PFSK-1 (cell line): ENCODE results near the gene HIRA.

Experiments
- FOXP2 ChIP-seq: optimal IDR thresholded peaks from 2 replicates; pipeline ENCODE3; 2011; ENCODE audit warnings: borderline replicate concordance, control low read depth, inconsistent platforms; ENCODE audit not compliant: insufficient read depth; ENCODE audit errors: extremely low read length, extremely low read depth
- POLR2AphosphoS5 ChIP-seq: IDR thresholded peaks from 2 replicates; pipeline ENCODE4 v1.6.1; 2012; ENCODE audit warnings: low read depth, mild to moderate bottlenecking, control low read depth, low read length, moderate library complexity
- SIN3A ChIP-seq: IDR thresholded peaks from 2 replicates; pipeline ENCODE4 v1.6.1; 2012; ENCODE audit warnings: mild to moderate bottlenecking, low read length, moderate library complexity, borderline replicate concordance; ENCODE audit not compliant: insufficient read depth
- TAF1 ChIP-seq: IDR thresholded peaks from 2 replicates; pipeline ENCODE4 v1.6.1; 2012; ENCODE audit warnings: low read length, control low read depth, borderline replicate concordance; ENCODE audit not compliant: insufficient read depth
- TF ChIP-seq, protein P1 (sequence below), 2 experiments: IDR thresholded peaks; 2 replicates each; pipeline versions ENCODE4 v1.6.1 to v1.8.0; 2011 to 2012; ENCODE audit warnings: low read depth in 2 of 2, low read length in 2 of 2, control low read depth in 1 of 2, inconsistent platforms in 1 of 2, mild to moderate bottlenecking in 1 of 2, moderate library complexity in 1 of 2; ENCODE audit not compliant: insufficient read depth in 1 of 2

HIRA gene

DNA sequence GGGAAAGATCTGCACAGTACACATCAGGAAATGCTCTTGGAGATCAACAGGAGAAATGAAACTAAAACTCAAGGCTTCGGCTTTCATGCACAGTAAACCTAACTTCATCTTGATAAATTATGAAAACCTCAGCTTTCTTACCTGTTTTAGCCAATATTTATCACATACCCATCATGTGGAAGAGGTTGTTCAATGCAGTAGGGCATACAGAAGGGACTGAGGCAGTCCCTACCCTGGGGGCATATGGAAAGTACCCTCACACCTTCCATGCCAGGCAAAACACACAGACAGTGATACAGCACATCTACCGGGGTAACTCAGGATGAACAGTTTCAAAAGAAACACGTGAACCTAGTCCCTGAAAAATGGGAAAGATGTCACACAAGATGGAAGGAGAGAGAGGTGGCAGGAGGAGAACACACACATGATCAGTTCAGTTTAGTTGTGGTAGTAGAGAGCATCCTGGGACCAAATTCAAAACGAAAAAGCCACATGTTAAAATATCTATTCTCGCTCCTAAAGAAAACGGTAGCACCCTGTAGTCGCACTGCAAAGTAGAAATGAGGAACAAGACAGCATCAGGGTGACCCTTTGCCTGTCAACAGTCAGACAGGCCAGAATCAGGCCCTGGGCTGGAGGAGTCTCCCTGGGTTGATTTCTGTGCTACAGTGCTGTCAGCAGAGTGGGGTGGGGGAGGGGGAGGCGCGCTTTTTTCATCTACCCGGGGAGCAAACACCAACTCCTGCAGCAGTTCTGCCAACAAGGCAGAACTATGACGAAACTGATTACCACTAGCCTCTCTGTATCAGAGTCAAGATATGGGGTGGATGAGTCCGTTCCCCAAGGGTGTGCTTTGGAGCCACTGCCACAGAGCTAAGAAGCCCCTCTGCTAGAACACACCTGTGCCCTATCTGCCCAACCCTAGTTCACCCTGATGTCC is 1.3 kb downstream of the HIRA start:
- TF ChIP-seq SIN3A, result no peak
- no peak for TF ChIP-seq FOXP2
- TF ChIP-seq, protein P1, sequence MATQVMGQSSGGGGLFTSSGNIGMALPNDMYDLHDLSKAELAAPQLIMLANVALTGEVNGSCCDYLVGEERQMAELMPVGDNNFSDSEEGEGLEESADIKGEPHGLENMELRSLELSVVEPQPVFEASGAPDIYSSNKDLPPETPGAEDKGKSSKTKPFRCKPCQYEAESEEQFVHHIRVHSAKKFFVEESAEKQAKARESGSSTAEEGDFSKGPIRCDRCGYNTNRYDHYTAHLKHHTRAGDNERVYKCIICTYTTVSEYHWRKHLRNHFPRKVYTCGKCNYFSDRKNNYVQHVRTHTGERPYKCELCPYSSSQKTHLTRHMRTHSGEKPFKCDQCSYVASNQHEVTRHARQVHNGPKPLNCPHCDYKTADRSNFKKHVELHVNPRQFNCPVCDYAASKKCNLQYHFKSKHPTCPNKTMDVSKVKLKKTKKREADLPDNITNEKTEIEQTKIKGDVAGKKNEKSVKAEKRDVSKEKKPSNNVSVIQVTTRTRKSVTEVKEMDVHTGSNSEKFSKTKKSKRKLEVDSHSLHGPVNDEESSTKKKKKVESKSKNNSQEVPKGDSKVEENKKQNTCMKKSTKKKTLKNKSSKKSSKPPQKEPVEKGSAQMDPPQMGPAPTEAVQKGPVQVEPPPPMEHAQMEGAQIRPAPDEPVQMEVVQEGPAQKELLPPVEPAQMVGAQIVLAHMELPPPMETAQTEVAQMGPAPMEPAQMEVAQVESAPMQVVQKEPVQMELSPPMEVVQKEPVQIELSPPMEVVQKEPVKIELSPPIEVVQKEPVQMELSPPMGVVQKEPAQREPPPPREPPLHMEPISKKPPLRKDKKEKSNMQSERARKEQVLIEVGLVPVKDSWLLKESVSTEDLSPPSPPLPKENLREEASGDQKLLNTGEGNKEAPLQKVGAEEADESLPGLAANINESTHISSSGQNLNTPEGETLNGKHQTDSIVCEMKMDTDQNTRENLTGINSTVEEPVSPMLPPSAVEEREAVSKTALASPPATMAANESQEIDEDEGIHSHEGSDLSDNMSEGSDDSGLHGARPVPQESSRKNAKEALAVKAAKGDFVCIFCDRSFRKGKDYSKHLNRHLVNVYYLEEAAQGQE (IDR thresholded peaks at IDR 0.05; ENCODE audit: insufficient read depth in 1 of 2, low read depth in 2 of 2, low read length in 2 of 2), result no peak
- no peak for TF ChIP-seq POLR2AphosphoS5
- no peak for TF ChIP-seq TAF1

DNA sequence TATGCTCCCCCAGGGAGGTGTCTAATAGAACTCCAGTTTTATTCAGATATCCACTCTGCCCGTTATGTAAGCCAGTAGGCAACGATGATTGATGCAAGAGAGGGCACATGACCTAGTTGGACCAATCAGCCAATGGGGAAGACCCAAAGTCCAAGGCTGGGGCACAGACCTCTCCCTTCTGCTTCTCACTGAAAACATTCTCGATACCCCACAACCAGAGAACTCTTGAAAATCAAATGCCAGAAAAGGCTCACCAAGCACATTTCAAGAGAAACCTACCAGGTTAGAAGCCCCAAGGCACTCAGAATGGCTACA is 7.4 kb downstream of the HIRA start:
- TF ChIP-seq, protein P1 (IDR thresholded peaks at IDR 0.05; ENCODE audit: insufficient read depth in 1 of 2, low read depth in 2 of 2, low read length in 2 of 2), result no peak
- TF ChIP-seq FOXP2, result no peak
- no peak for TF ChIP-seq POLR2AphosphoS5
- TF ChIP-seq SIN3A, result no peak
- TF ChIP-seq TAF1, result no peak

- no peak for TF ChIP-seq SIN3A
- no peak for TF ChIP-seq TAF1
- TF ChIP-seq, protein P1 (IDR thresholded peaks at IDR 0.05; ENCODE audit: insufficient read depth in 1 of 2, low read depth in 2 of 2, low read length in 2 of 2), result no peak
- TF ChIP-seq FOXP2, result no peak
- TF ChIP-seq POLR2AphosphoS5, result no peak
Observed at GRCh38 chr22:19422440-19423301, 8.9 kb downstream of the HIRA start.

DNA sequence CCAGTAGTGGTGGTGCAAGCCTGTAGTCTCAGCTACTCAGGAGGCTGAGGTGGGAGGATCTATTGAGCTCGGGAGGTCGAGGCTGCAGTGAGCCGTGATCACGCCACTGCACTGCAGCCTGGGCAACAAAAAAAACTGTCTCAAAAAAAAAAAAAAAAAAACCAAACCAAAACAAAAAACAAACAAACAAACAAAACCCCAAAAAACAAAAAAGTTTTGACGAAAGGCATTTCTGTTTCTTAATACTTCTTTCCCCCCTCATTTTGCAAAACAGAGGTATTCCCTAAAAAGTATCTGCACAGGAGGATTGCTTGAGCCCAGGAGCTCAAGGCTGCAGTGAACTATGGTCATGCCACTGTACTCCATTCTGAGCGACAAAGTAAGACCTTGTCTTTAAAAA is 11.2 kb downstream of the HIRA start:
- TF ChIP-seq, protein P1 (IDR thresholded peaks at IDR 0.05; ENCODE audit: insufficient read depth in 1 of 2, low read depth in 2 of 2, low read length in 2 of 2), result no peak
- TF ChIP-seq POLR2AphosphoS5 (no peak), FOXP2 (no peak), SIN3A (no peak), TAF1 (no peak)
